A673 (cell line): Measurements from ENCODE around the gene TUBB3.

Experiments used
- CTCF ChIP-seq: fragments of 300-800, 200-600 bp; sonication (generic); conservative IDR thresholded peaks from 2 replicates; pipeline ENCODE4 v1.5.1; 2017; ENCODE audit warnings: low read depth, mild to moderate bottlenecking, antibody characterized with exemption, low read length, moderate library complexity, mixed read lengths
- EZH2 ChIP-seq: fragments of 200-600 bp; sonication (generic); IDR thresholded peaks from 2 replicates; pipeline ENCODE4 v1.6.1; 2017; ENCODE audit warnings: borderline replicate concordance, low read depth, mild to moderate bottlenecking, mixed read lengths, antibody characterized with exemption, low read length; ENCODE audit not compliant: poor library complexity, severe bottlenecking

DNA sequence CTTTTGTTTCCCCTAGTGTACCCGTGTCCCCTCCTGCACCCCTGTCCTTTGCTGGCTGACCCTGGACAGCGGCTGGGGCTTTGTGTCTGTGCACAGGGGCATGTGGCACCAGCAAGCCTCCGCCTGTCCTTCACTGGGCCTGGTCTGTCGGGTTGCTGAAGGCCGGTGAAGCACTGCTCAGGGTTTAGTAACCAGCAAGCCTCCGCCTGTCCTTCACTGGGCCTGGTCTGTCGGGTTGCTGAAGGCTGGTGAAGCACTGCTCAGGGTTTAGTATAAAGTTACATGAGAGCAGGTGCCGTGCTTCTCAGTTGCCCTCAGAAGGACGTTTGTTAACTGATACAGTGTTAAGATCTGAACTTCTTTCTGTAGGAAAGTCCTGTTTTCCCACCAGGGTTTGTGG, 59.2 kb downstream of the TUBB3 start:
- TF ChIP-seq CTCF (no peak), EZH2 (no peak)
